OCI-LY7 (cell line): ENCODE results near the gene APBA1.

Experiments used
- CTCF ChIP-seq: fragments of 200-600 bp; sonication (generic); conservative IDR thresholded peaks from 2 replicates; pipeline ENCODE4 v1.5.1; 2014; ENCODE audit warnings: mild to moderate bottlenecking, antibody characterized with exemption, low read length, moderate library complexity, mixed read lengths
- EZH2phosphoT487 ChIP-seq: fragments of 200-600 bp; sonication (generic); IDR thresholded peaks from 2 replicates; pipeline ENCODE4 v1.6.1; 2018; ENCODE audit warnings: low read depth, borderline replicate concordance, mild to moderate bottlenecking, mixed run types, antibody characterized with exemption, low read length, moderate library complexity, mixed read lengths

- no peak for TF ChIP-seq EZH2phosphoT487
- TF ChIP-seq CTCF: no peak
Measured at GRCh38 chr9:69623276-69623675, 48.9 kb downstream of the APBA1 start.
